Coronary artery (tissue), 2 donors: ENCODE results near the gene SCN4B.

Experiments
- DNase-seq: peaks from one replicate; pipeline ENCODE4 v3.0.0-alpha.2; 2017; ENCODE audit warnings: low spot score
- H3K27ac ChIP-seq, 2 donors: fragments of 200-600 bp; sonication (generic); one replicate each; pipeline ENCODE4 v1.5.1; 2016 to 2019
- H3K4me3 ChIP-seq: fragments of 200-600 bp; sonication (generic); 2 replicates; pipeline ENCODE4 v1.5.1; 2016; ENCODE audit warnings: mild to moderate bottlenecking, moderate library complexity
- CTCF ChIP-seq: fragments of 200-600 bp; sonication (generic); IDR thresholded peaks from one replicate; pipeline ENCODE4 v1.5.1; 2019; ENCODE audit warnings: antibody characterized with exemption

The SCN4B gene

GRCh38 chr11:118135796-118136165 lies 16.8 kb downstream of the SCN4B start:
- H3K27ac ChIP-seq, result no peak overlapping the region
- TF ChIP-seq CTCF, result no peak
- DNase-seq, result no peak
- no peak overlapping the region for H3K4me3 ChIP-seq

GRCh38 chr11:118135051-118135795 lies 17.4 kb downstream of the SCN4B start:
- Histone ChIP-seq H3K4me3 (no peak overlapping the region), H3K27ac (no peak overlapping the region)
- no peak for DNase-seq
- TF ChIP-seq CTCF, result no peak

GRCh38 chr11:118133816-118134215 lies 18.8 kb downstream of the SCN4B start:
- DNase-seq, result no peak
- H3K4me3 ChIP-seq, result no peak overlapping the region
- no peak for TF ChIP-seq CTCF
- H3K27ac ChIP-seq, result no peak overlapping the region

GRCh38 chr11:118132385-118133151 lies 20.1 kb downstream of the SCN4B start:
- no peak overlapping the region for H3K27ac ChIP-seq
- TF ChIP-seq CTCF, result no peak
- H3K4me3 ChIP-seq, result no peak overlapping the region
- DNase-seq, result no peak

GRCh38 chr11:118129471-118130172 lies 23.0 kb downstream of the SCN4B start:
- DNase-seq, result no peak

More at GRCh38 chr11:118129471-118130172, 23.0 kb downstream of the SCN4B start:
- TF ChIP-seq CTCF, result no peak
- no peak overlapping the region for H3K4me3 ChIP-seq
- no peak overlapping the region for H3K27ac ChIP-seq
